AG09309 (cell line): Measurements from ENCODE around the gene TST.

Experiments
- DNase-seq: peaks from one replicate; pipeline ENCODE4 v3.0.0-alpha.2; 2010; ENCODE audit warnings: low read depth
- H3K4me3 ChIP-seq: 2 replicates; pipeline ENCODE4 v1.5.1; 2011; ENCODE audit warnings: mild to moderate bottlenecking, low read depth, low read length, moderate library complexity; ENCODE audit not compliant: control insufficient read depth
- CTCF ChIP-seq: IDR thresholded peaks from 2 replicates; pipeline ENCODE4 v1.5.1; 2011; ENCODE audit warnings: mild to moderate bottlenecking, low read depth, low read length, inconsistent platforms; ENCODE audit not compliant: insufficient read depth, control insufficient read depth; ENCODE audit errors: missing control alignments

Gene TST

DNA sequence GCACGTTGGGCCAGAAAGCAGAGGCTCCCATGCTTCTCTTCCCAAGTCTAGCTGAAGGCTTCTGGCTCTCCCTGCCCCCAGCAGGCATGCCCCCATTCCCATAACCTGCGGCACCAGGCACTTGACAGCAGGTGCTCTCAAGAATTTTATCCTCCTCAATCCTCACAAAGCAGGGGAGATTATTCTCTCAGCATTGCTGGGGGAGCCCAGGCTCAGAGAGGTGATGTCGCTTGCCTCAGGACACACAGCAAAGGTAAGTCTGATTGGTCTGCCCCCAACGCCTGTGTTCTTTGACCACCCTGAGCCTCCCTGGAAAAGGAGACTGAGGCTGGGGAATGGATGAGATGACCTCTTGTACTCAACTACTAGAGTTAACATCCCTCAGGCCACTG is 4.8 kb downstream of the TST start:
- no peak for DNase-seq
- no peak overlapping the region for H3K4me3 ChIP-seq
- TF ChIP-seq CTCF: no peak

DNA sequence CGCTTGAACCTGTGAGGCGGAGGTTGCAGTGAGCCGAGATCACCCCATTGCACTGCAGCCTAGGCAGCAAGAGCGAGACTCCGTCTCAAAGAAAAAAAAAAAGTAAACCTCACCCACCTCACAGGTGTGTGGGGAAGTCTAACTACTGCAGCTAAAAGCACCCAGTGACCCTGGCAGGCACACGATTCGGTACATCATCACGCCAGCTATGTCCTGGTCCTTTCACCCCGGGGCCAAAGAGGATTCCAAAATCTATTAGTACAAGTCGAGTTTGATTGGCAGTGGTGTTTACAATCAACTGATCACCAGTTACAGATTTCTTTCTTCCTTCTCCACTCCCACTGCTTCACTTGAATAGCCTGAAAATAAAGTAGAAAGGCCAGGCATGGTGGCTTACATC is 6.3 kb downstream of the TST start:
- TF ChIP-seq CTCF: no peak
- no peak for DNase-seq
- H3K4me3 ChIP-seq: no peak overlapping the region

DNA sequence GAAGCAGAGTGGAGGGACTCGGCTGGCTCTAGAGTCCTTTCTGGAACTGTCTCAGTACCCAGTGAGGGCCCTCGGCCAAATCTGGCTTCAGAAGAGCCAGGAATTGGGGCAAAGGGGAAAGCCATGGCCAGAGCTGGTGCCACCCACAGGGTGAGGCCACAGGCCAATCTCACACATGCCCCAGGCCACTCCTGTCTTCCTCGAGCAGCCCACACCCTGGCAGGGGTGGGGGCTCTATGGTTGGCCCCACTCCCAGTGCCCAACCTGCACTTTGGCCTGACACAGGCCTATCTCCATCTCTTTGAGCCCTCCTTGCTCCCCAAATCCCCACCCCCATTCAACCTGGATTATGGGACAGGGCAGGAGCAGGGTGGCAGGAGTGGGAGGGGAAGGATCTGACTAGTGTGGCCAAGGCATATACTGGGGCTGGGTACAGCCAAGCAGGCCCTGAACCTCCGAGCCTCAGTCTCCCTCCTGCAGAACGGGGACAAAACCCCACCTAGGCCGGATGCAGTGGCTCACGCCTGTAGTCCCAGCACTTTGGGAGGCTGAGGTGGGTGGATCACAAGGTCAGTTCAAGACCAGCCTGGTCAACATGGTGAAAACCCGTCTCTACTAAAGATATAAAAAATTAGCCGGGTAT is 6.9 kb downstream of the TST start:
- no peak for DNase-seq
- TF ChIP-seq CTCF: no peak
- no peak overlapping the region for H3K4me3 ChIP-seq

- no peak for DNase-seq
- TF ChIP-seq CTCF: no peak
- H3K4me3 ChIP-seq: no peak overlapping the region
Observed at GRCh38 chr22:37011472-37011871, 7.8 kb downstream of the TST start.

DNA sequence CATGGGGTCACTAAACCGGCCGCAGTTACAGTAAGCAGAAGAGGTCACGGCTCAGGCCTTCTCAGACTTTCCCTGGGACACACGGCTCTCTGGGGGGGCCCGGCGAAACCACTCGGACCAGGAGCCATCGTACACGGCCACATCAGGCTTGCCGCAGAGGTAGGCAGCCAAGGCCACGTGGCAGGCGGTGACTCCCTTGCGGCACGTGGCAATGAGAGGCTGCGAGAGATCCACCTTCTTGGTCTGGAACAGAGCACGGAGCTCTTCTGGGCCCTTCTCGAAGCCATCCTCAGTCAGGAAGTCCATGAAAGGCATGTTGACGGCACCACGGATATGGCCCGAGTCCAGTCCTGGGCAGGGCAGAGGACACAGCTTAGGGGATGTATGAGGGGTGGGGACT is 8.3 kb downstream of the TST start:
- TF ChIP-seq CTCF: no peak
- no peak overlapping the region for H3K4me3 ChIP-seq
- DNase-seq: no peak

GRCh38 chr22:37010174-37010573 is 9.1 kb downstream of the TST start:
- no peak overlapping the region for H3K4me3 ChIP-seq
- no peak for TF ChIP-seq CTCF
- DNase-seq: no peak

DNA sequence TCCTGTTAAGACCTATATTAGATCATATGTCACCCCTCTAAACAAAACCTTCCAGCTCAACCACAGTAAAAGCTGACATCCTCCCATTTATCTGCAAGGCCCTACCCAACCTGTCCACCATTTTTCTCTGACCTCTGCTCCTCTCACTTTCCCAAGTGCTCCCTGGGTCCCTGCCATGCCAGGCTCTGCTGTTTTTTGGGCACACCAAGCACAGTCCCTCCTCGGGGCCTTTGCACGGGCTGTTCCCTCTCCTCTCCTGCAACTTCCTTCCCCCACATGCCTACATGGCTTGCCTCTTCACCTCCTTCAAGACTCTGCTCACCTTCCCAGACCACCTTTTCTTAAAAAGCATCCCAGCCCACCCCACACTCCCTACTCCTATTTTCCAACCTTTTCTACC is 9.8 kb downstream of the TST start:
- TF ChIP-seq CTCF: no peak
- no peak overlapping the region for H3K4me3 ChIP-seq
- DNase-seq: no peak
